Measurements from ENCODE around the gene CYP4F22. TPM values are rescaled to one million over a fixed set of nuclear protein-coding genes. Genes with fewer than 3 reads are reported as not detected.

Gene CYP4F22
- not detected for total RNA-seq

DNA sequence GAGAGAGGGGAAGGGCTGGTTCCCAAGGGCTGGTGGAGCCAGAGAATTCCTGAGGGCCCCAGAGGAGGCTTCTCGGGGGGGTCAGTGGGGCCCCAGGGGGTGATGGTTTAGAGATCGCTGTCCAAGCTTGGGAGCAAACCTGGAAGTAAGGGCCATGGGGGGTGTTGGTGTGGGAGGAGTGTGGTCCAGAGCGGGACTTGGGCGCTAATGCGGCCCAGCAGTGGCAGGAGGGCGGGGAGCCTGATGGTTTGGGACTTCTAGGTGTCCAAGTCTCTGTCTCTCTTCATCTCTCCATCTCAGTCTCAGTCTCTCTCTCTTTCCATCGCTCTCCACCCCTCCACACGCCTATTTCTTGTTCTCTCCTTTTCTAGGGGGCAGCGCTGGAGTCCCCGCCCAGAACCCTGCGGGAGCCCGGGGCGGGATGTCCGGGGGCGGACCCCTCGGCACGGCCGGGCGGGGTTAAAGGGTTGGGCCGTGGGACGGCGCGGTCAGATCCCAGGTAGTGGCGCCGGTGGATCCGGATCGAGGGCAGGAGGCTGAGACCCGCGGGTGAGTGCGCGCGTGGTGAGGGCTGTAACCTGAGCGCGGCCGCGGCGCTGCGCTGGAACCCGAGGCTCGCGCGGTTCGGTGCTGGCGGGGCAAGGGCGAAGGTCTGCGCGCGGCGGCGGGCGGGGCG lies at the start of gene CYP4F22:
Gene CYP4F22, plus strand, starts transcription at position 491 of the 676 bp plus-strand sequence. CDS start 16,812 bp downstream, outside the sequence.

DNA sequence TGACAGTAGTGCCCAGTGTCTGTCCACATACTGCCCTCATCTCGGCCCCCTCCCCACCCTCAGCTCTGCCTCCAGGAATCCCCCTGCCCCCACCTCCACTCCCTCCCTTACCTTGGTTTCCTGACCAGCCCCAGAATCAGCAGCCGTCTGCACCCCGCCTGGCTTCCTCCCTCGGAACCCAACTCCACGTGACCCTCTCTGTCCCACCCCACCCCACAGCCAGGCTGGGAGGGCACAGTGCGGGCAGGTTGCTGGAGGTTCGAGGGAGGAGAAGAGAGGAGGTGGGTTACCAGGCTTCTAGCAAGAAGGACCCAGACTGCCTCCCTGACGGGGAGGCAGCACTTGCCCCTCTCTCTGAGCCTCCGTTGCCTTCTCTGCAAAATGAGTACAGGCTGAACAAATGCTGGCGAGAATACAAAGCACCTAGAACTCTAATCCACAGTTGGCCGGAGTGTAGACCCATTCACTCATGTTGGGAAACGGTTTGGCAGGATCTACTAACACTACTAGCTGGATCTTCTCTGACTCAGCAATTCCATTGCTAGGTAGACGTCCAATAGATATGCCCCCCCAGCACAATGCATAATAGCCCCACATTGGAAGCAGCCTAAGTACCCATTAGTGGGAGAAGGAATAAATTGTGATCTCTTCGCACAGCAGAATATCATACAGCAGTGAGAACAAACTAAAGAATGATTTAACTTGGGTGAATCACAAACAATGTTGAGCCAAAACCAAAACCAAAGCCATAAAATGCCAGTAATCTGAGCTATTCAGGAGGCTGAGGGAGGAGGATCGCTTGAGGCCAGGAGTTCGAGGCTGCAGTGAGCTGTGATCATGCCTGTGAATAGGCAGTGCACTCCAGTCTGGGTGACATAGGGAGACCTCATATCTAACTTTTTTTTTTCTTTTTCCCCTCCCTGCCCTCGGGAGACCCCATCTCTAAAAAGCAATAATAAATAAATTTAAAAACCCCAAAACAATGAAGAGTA lies 43.6 kb upstream of the CYP4F22 start, which contains the start of gene RASAL3:
Gene RASAL3, minus strand, starts transcription at position 151 of the 992 bp plus-strand sequence. CDS start 186 bp downstream, outside the sequence.

DNA sequence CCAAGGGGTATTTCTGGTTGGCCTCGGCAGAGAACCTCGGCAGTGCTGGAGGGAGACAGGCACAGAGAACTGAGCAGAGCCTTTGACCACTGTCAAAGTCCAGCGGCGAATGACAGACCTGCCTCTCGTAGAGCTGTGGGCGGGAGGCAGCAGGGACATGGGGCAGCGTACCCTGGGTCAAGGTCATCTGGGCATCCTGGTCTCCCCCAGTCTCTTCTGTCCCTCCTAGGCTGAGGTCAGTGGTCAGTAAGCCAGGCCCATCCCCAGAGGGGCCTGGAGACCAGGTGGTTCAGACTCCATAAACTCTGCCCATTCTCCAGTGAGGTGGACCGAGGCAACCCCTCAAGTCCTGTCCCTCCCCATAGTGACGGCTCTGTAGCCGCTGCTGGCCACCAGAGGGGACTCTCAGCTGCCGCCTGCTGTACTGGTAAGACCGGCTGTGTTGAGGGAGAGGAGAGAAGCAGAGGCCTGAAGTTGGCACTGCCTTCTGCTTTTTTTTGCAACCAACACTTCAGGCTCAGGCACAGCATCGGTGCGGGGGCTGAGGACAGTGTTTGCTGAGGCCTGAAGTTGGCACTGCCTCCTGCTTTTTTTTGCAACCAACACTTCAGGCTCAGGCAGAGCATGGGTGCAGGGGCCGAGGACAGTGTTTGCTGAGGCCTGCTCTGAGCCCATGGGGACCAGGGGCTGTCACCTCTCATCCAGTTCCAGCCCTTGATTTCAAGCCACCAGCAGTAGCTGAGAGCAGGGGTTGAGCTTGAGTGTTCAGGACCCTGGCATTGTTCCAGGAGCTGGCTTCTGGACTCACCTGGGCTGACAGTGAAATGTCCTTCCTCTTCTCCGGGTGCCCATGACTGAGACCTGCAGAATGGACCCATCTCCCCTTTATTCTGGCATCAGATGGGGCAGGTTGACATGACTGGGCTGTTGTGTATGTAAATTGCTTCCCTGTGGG lies 28.7 kb upstream of the CYP4F22 start, which contains the start of gene PGLYRP2:
Gene PGLYRP2, minus strand, starts transcription at position 111 of the 955 bp plus-strand sequence. CDS start 130 bp downstream, outside the sequence.

Other genes with a start within 250 kb of the CYP4F22 start
- gene BRD4, start 176.0 kb upstream of the CYP4F22 start, total RNA-seq = 28.8 TPM
- gene AKAP8, start 128.7 kb upstream of the CYP4F22 start, total RNA-seq = 16.6 TPM
- 163 TPM for gene AKAP8L, start 89.5 kb upstream of the CYP4F22 start, total RNA-seq
- 24.7 TPM for gene WIZ, start 58.6 kb upstream of the CYP4F22 start, total RNA-seq
- 0.31 TPM for gene RASAL3, start 44.0 kb upstream of the CYP4F22 start, total RNA-seq
- not detected for gene PGLYRP2, start 29.0 kb upstream of the CYP4F22 start, total RNA-seq
- gene CYP4F8, start 106.7 kb downstream of the CYP4F22 start, total RNA-seq = not detected
- under 0.01 TPM for gene CYP4F3, start 132.4 kb downstream of the CYP4F22 start, total RNA-seq
- gene CYP4F12, start 164.6 kb downstream of the CYP4F22 start, total RNA-seq = not detected
- not detected for gene OR10H2, start 219.5 kb downstream of the CYP4F22 start, total RNA-seq
- not detected for gene OR10H3, start 229.5 kb downstream of the CYP4F22 start, total RNA-seq

Measured in parietal lobe (tissue), 1 donor.